ENCODE results near the gene SNN. TPM values are rescaled to one million over a fixed set of nuclear protein-coding genes. Genes with fewer than 3 reads are reported as not detected.

Gene SNN
- polyA plus RNA-seq, 1 experiment: 18.9 TPM

GRCh38 chr16:11671676-11672075, 3.4 kb downstream of the SNN start:
- POLR2A ChIA-PET: no interaction called here
- DNase-seq (ENCODE audit: low read depth, low spot score): no peak
- Histone ChIP-seq H3K27me3 (ENCODE audit: control insufficient read depth, insufficient read depth, low read length) (no peaks in the 10 kb centered on the region), H3K4me3 (ENCODE audit: low read depth, low read length) (no peak overlapping the region), H3K9me3 (ENCODE audit: control insufficient read depth, insufficient read depth, low read length) (no peaks in the 10 kb centered on the region), H3K27ac (ENCODE audit: low read depth, low read length) (no peak overlapping the region)
- TF ChIP-seq, protein P1, sequence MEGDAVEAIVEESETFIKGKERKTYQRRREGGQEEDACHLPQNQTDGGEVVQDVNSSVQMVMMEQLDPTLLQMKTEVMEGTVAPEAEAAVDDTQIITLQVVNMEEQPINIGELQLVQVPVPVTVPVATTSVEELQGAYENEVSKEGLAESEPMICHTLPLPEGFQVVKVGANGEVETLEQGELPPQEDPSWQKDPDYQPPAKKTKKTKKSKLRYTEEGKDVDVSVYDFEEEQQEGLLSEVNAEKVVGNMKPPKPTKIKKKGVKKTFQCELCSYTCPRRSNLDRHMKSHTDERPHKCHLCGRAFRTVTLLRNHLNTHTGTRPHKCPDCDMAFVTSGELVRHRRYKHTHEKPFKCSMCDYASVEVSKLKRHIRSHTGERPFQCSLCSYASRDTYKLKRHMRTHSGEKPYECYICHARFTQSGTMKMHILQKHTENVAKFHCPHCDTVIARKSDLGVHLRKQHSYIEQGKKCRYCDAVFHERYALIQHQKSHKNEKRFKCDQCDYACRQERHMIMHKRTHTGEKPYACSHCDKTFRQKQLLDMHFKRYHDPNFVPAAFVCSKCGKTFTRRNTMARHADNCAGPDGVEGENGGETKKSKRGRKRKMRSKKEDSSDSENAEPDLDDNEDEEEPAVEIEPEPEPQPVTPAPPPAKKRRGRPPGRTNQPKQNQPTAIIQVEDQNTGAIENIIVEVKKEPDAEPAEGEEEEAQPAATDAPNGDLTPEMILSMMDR (IDR thresholded peaks at IDR 0.05; ENCODE audit: low read depth, low read length): no peak
- CTCF ChIA-PET: no interaction called here

DNA sequence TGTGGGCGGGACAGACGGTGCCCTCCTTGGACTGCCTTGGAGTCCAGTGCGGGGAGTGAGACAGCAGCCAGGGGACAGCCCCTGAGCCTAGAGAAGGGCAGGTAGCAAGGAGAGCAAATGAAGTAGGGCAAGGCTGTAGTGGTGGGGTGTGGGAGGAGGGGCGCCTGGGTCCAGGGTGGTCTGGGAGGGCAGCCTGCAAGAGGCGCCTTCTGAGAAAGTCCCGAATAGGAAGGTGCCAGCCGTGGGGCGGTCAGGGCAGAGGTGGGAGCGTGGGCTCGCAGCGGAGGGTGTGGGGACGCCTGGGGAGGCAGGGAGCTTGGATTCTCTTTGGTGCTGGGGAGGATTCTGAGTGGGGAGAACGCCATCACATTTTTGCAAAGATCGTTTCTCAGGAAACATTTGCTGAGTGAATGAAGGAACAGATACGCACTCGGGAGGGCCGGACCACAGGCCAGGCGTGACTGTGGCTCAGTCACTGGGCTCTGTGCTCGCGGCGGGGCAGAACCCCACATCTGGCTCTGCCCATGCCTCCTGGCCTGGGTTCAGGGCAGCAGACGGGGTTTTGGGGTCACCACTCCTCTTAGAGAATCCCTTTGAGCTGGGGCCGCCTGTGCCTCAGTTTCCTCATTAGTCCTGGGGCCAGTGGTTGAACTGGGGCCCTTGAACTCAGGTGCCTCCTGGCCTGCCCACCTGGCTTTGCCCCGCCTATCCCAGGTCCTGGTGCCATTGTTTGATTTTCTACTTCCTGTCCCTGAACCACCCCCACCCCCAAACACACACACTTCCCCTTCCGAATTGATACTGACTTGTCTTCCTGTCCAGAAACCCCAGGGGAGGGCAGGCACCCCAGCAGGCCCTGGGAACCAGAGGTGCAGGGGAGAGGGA, 4.2 kb downstream of the SNN start:
- Histone ChIP-seq H3K9me3 (ENCODE audit: control insufficient read depth, insufficient read depth, low read length) (no peaks in the 10 kb centered on the region), H3K27me3 (ENCODE audit: control insufficient read depth, insufficient read depth, low read length) (no peaks in the 10 kb centered on the region), H3K4me3 (ENCODE audit: low read depth, low read length) (no peak overlapping the region), H3K27ac (ENCODE audit: low read depth, low read length) (no peak overlapping the region)
- TF ChIP-seq, protein P1 (IDR thresholded peaks at IDR 0.05; ENCODE audit: low read depth, low read length): no peak
- DNase-seq (ENCODE audit: low read depth, low spot score): no peak
- ChIA-PET POLR2A (no interaction called here), CTCF (no interaction called here)

DNA sequence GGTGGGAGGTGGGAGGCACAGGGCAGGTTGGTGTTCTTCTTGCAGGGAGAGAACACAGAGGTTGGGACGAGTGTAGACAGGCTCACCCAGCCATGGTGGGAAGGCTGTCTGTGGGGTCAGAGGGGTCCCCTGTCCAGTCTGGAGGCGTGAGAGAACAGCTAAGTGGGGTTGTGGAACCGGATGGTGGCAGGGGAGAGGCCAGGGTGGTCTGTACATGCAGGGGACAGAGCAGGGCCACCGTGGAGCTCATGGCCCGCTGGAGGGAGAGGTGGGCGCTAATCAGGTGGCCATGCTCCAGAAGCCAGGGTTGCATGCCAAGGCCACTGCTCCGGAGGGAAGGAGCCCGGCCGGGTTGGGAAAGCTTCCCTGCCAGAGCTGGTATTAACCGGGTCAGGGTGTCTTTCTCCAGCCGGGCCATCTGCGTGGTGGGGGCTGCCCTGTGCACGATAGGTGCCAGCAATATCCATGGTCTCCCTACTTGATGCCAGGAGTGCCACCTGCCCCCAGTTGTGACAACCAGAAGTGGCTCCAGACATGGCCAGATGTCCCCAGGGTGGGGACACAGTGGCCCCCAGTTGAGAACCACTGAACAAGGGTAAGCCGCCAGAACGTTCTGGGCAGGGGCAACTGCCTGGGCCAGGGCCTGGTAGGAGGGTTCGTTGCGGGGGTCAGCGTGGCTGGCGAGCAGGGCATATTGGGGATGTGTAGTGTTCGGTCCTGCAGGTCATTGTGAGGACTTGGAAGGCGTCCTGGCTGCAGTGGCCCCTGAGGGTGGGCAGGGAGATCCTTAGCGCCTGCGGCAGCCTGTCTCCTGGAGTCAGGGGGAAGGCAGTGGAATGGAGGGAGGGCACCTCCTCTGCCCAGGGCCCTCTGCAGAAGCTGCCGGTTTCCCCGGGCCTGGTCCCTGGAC, 5.1 kb downstream of the SNN start:
- no peak for DNase-seq (ENCODE audit: low read depth, low spot score)
- no peaks in the 10 kb centered on the region for H3K9me3 ChIP-seq (ENCODE audit: control insufficient read depth, insufficient read depth, low read length)
- H3K27ac ChIP-seq (ENCODE audit: low read depth, low read length): no peak overlapping the region
- ChIA-PET CTCF (interaction anchor here (1.1 to 1.7 kb wide), 2 partner anchors 41 to 141 kb away, joined by 3 to 5 read pairs; no protein-coding TSS in a partner anchor), POLR2A (no interaction called here)
- no peak overlapping the region for H3K4me3 ChIP-seq (ENCODE audit: low read depth, low read length)
- TF ChIP-seq, protein P1 (IDR thresholded peaks at IDR 0.05; ENCODE audit: low read depth, low read length): no peak
- H3K27me3 ChIP-seq (ENCODE audit: control insufficient read depth, insufficient read depth, low read length): no peaks in the 10 kb centered on the region

DNA sequence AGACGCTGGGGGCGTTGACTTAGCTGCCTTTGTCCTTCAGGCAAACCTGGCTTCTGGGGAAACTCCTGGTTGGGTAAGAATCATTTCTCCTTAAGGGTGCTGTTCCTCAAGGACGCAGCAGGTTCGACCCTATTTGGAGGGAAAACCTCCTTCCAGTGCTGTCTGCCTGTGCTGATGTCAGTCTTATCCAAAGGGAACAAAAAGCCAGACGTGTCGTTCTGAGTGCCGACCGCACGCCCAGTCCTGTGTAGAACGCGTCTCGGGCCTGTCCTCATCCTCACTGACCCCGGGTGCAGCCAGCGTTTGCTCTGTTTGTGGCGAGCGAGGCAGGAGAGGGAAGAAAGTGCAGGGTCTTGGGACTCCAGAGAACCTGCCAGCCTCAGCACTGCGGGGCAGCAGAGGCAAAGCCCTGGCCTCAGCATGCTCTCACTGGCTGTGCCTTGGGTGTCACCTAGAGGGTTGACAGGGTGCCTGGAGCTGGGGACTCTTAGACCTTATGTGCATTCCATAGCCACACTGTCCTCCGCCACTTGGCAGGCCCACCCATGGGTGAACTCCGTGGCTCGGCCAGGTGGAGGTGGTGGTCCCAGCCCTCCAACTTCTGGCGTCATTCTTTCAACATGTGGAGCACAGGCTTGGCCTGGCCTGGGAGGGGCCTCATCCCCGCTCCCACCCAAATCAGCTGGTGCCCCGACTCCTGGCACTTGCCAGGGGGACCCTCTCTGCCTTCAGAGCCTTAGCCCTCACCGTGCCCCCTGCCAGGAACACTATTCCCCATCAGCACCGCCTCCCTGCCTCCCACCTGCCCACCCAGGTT, 6.0 kb downstream of the SNN start:
- no peaks in the 10 kb centered on the region for H3K27me3 ChIP-seq (ENCODE audit: control insufficient read depth, insufficient read depth, low read length)
- ChIA-PET CTCF (interaction anchor here (1.1 to 1.7 kb wide), 2 partner anchors 40 to 142 kb away, joined by 3 to 5 read pairs; no protein-coding TSS in a partner anchor), POLR2A (no interaction called here)
- no peak overlapping the region for H3K4me3 ChIP-seq (ENCODE audit: low read depth, low read length)
- no peak for DNase-seq (ENCODE audit: low read depth, low spot score)
- TF ChIP-seq, protein P1 (IDR thresholded peaks at IDR 0.05; ENCODE audit: low read depth, low read length): no peak
- no peak overlapping the region for H3K27ac ChIP-seq (ENCODE audit: low read depth, low read length)
- no peaks in the 10 kb centered on the region for H3K9me3 ChIP-seq (ENCODE audit: control insufficient read depth, insufficient read depth, low read length)
